Brain pericyte (primary cell): ENCODE results near the gene NBEAL2.
"Not testable (repeated sequence)": the region's sequence is repeated elsewhere in the genome, so short reads cannot be mapped to it uniquely, and the experiment has no call there.

ENCODE experiments used
- DNase-seq: peaks from one replicate; pipeline ENCODE4 v3.0.0-alpha.2; 2012; ENCODE audit warnings: low read depth, low spot score

Gene NBEAL2

GRCh38 chr3:46960835-46961234 is 18.6 kb upstream of the NBEAL2 start:
- DNase-seq: no peak

GRCh38 chr3:46962427-46962826 is 17.0 kb upstream of the NBEAL2 start:
- no peak for DNase-seq

GRCh38 chr3:46962990-46963389 is 16.5 kb upstream of the NBEAL2 start:
- DNase-seq: no peak

GRCh38 chr3:46964038-46964590 is 15.4 kb upstream of the NBEAL2 start:
- DNase-seq: not testable (repeated sequence)

GRCh38 chr3:46965151-46965550 is 14.3 kb upstream of the NBEAL2 start:
- DNase-seq: no peak

- DNase-seq: no peak
Observed at GRCh38 chr3:46966811-46967210, 12.7 kb upstream of the NBEAL2 start.

- no peak for DNase-seq
Observed at GRCh38 chr3:46968783-46969428, 10.6 kb upstream of the NBEAL2 start.

- DNase-seq: no peak
Observed at GRCh38 chr3:46970391-46971091, 8.9 kb upstream of the NBEAL2 start.

- DNase-seq: no peak
Observed at GRCh38 chr3:46971151-46971550, 8.3 kb upstream of the NBEAL2 start.

- no peak for DNase-seq
Observed at GRCh38 chr3:46971742-46972141, 7.7 kb upstream of the NBEAL2 start.

GRCh38 chr3:46972396-46972795 is 7.1 kb upstream of the NBEAL2 start:
- DNase-seq: no peak

GRCh38 chr3:46974421-46975171 is 4.9 kb upstream of the NBEAL2 start:
- no peak for DNase-seq

GRCh38 chr3:46976326-46977190 is 2.9 kb upstream of the NBEAL2 start, which contains the start of gene CCDC12:
Gene CCDC12, minus strand, starts transcription at chr3:46976745. Its CDS starts 13 bp downstream, at chr3:46976732.
- peak; percentile 92 for DNase-seq

GRCh38 chr3:46977811-46978195 is 1.7 kb upstream of the NBEAL2 start:
- DNase-seq: no peak

- no peak for DNase-seq
Observed at GRCh38 chr3:46978381-46978780, 1.1 kb upstream of the NBEAL2 start.

- DNase-seq: no peak
Observed at GRCh38 chr3:46979958-46980497, 562 bp downstream of the NBEAL2 start.

- DNase-seq: no peak
Observed at GRCh38 chr3:46981932-46982471, 2.5 kb downstream of the NBEAL2 start.

GRCh38 chr3:46982546-46982945 is 3.1 kb downstream of the NBEAL2 start:
- no peak for DNase-seq

GRCh38 chr3:46984591-46985459 is 5.4 kb downstream of the NBEAL2 start:
- no peak for DNase-seq

- no peak for DNase-seq
Observed at GRCh38 chr3:46985588-46985987, 6.1 kb downstream of the NBEAL2 start.
